ENCODE measurements around the gene BORCS5.
A peak's percentile ranks its signal among the peaks of the same experiment; 100 is the strongest.

Gene BORCS5

DNA sequence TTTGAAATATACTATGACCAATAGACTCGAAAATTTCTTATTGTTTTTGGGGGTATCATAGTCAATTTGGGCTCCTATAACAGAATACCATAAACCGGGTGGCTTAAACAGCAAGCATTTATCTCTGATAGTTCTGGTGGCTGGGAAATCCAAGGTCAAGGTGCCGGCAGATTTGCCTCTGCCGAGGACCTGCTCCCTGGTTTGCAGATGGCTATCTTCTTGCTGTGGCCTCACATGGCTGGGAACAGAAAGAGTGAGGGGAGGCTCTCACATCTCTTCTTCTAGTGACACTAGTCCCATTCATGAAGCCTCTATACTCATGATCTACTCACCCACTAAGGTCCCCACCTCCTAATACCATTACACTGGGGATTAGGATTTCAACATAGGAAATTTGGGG lies 70.7 kb downstream of the BORCS5 start:
- no peak overlapping the region for H3K27ac Mint-ChIP-seq
- H3K4me3 Mint-ChIP-seq: peak overlapping the region in 1 of 2 donors; percentile 30
- H3K4me1 Mint-ChIP-seq: peaks cover 64% of the 10 kb centered on the region
- DNase-seq (no peak), ATAC-seq (no peak)
- peaks cover 17 to 18% of the 10 kb centered on the region in 2 donors for H3K9me3 Mint-ChIP-seq
- H3K27me3 Mint-ChIP-seq: no peaks in the 10 kb centered on the region

DNA sequence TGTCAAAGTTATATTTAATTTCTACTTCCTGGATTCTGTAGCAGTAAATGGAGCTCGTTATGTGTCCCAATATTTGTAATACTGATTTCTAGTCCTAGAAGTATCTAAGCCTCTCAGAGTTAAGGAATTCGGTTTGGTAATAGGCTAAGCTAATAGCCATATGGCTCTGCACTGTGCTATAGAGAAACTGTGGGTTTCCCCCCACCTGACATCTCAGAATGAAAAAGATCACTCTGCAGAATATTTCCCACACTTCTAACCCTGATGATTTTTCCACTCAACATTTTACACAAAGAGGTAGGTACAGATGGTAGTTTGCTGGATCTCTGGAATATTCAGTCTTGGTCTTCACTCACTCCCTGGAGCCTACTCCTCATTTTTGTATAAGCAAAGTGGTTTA lies 71.2 kb downstream of the BORCS5 start:
- peaks cover 67% of the 10 kb centered on the region for H3K4me1 Mint-ChIP-seq
- H3K9me3 Mint-ChIP-seq: peaks cover 17 to 18% of the 10 kb centered on the region in 2 donors
- ATAC-seq (peak; percentile 54), DNase-seq (no peak)
- peak overlapping the region in 1 of 2 donors; percentile 42 for H3K27ac Mint-ChIP-seq
- H3K27me3 Mint-ChIP-seq: no peaks in the 10 kb centered on the region
- H3K4me3 Mint-ChIP-seq: peak overlapping the region in 1 of 2 donors; percentile 30

DNA sequence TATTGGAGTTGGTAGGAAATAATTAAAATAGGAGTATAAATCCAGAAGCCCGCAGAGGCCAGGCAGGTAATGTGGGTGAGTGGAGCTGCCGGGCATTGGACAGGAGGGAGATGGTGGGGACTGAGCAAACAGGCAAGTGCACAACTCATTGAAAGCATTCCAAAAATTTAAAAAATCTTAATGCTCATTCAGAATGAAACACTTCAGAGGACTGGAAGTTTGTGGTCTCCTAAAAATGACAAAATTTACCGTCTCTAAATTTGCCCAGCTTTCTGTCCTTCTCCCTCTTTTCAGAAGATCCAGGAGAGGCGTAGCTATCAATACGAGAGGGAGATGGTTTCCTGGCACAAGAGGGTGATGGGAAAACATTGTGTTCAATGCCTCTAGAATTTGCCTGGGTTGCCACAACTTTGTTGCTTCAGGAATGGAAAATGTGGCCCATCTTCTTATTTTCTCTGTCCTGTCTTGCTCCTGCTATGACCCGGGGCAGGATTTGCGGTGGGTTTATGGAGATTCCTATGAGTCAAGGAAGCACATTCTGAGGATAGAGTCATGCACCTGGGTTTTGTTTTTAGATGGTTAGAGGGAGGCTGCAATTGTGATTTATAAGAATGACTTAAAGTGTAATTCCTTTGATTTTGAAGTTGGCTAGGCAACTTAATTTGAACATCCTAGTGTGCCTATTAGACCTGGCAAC lies 72.2 kb downstream of the BORCS5 start:
- DNase-seq: no peak
- peaks cover 68% of the 10 kb centered on the region for H3K4me1 Mint-ChIP-seq
- no peak for ATAC-seq
- no peaks in the 10 kb centered on the region for H3K27me3 Mint-ChIP-seq
- H3K4me3 Mint-ChIP-seq: peak overlapping the region in 1 of 2 donors; percentile 3
- no peak overlapping the region for H3K27ac Mint-ChIP-seq
- H3K9me3 Mint-ChIP-seq: peaks cover 8% of the 10 kb centered on the region in 2 donors

GRCh38 chr12:12432364-12432763 lies 75.5 kb downstream of the BORCS5 start:
- Mint-ChIP-seq H3K27ac (no peak overlapping the region), H3K4me1 (peaks cover 45% of the 10 kb centered on the region)

DNA sequence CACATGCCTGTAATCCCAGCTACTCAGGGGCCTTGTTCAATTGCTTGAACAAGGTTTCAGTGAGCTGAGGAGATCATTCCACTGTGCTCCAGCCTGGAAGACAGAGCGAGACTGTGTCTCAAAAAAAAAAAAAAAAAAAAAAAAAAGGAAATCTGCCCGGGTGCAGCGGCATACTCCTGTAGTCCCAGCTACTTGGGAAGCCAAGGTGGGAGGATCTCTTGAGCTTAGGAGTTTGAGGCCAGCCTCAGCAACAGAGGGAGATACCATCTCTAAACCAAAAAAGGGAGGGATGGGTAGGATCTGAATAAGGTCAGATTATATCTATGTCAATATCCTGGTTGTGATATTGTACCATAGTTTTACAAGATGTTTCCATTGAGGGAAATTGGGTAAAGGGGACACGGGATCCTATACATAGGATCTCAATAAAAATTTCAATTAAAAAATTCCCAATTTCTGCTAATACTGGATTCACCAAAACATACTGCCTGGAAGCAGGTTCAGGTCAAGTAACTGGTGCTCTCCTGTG lies 76.4 kb downstream of the BORCS5 start:
- peaks cover 8 to 10% of the 10 kb centered on the region in 2 donors for H3K9me3 Mint-ChIP-seq
- no peak for ATAC-seq
- H3K27ac Mint-ChIP-seq: no peak overlapping the region
- no peak for DNase-seq
- no peaks in the 10 kb centered on the region for H3K27me3 Mint-ChIP-seq
- peaks cover 36% of the 10 kb centered on the region for H3K4me1 Mint-ChIP-seq
- no peak overlapping the region for H3K4me3 Mint-ChIP-seq

More at GRCh38 chr12:12432364-12432763, 75.5 kb downstream of the BORCS5 start:
- peaks cover 6% of the 10 kb centered on the region in 2 donors for H3K9me3 Mint-ChIP-seq
- ATAC-seq: no peak
- DNase-seq: no peak
- H3K27me3 Mint-ChIP-seq: no peaks in the 10 kb centered on the region
- H3K4me3 Mint-ChIP-seq: no peak overlapping the region

- Mint-ChIP-seq H3K9me3 (peaks cover 8 to 10% of the 10 kb centered on the region in 2 donors), H3K4me1 (peaks cover 44% of the 10 kb centered on the region), H3K4me3 (no peak overlapping the region), H3K27me3 (no peaks in the 10 kb centered on the region), H3K27ac (no peak overlapping the region)
- DNase-seq (no peak), ATAC-seq (no peak)
Measured at GRCh38 chr12:12436831-12437345, 80.0 kb downstream of the BORCS5 start.

GRCh38 chr12:12439636-12440035 lies 82.8 kb downstream of the BORCS5 start:
- Mint-ChIP-seq H3K4me1 (peaks cover 57% of the 10 kb centered on the region), H3K27me3 (no peaks in the 10 kb centered on the region), H3K9me3 (peaks cover 8 to 10% of the 10 kb centered on the region in 2 donors), H3K4me3 (peak overlapping the region in 1 of 2 donors; percentile 53), H3K27ac (peak overlapping the region in 1 of 2 donors; percentile 99)
- ATAC-seq (peak; percentile 85), DNase-seq (peak in 1 of 2 donors; percentile 80)

DNA sequence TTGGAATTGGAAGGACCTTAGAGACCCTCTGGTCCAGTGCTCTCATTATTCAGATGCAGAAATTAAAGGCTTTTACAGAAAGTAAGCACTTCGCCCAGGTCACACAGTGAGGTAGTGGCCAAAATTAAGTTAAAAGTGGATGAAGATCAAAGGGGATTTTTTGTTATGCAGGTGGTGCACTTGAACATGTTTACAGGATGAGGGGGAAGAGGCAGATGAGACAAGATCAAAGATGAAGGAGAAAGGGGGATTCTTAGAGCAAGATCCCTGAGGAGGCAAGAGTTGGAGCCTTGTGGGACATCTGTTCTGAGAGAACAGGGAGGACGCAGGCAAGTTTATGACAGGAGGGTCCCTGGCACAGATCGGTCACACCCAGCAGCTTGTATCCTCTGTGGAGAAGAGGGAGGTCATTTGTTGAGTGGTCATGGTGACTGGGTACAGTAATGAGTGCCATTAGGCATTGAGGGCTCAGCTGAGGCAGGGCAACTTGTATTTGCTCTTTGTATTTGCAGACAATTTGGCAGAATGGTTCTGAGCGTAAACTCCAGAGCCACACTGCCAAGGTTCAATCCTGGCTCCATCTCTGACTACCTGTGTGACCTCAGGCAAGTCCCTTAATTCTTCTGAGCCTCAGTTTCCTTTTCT lies 84.0 kb downstream of the BORCS5 start:
- no peak for ATAC-seq
- peaks cover 8 to 10% of the 10 kb centered on the region in 2 donors for H3K9me3 Mint-ChIP-seq
- peak overlapping the region; percentile 16 to 53 for H3K4me3 Mint-ChIP-seq
- peaks cover 57% of the 10 kb centered on the region for H3K4me1 Mint-ChIP-seq
- peak overlapping the region; percentile 98 to 99 for H3K27ac Mint-ChIP-seq
- no peaks in the 10 kb centered on the region for H3K27me3 Mint-ChIP-seq
- DNase-seq: no peak

- DNase-seq: no peak
- ATAC-seq: no peak
- H3K9me3 Mint-ChIP-seq: peaks cover 8 to 10% of the 10 kb centered on the region in 2 donors
- peak overlapping the region; percentile 42 to 61 for H3K4me3 Mint-ChIP-seq
- peaks cover 57% of the 10 kb centered on the region for H3K4me1 Mint-ChIP-seq
- H3K27ac Mint-ChIP-seq: peak overlapping the region; percentile 98 to 99
- H3K27me3 Mint-ChIP-seq: no peaks in the 10 kb centered on the region
Measured at GRCh38 chr12:12441429-12441807, 84.5 kb downstream of the BORCS5 start.

DNA sequence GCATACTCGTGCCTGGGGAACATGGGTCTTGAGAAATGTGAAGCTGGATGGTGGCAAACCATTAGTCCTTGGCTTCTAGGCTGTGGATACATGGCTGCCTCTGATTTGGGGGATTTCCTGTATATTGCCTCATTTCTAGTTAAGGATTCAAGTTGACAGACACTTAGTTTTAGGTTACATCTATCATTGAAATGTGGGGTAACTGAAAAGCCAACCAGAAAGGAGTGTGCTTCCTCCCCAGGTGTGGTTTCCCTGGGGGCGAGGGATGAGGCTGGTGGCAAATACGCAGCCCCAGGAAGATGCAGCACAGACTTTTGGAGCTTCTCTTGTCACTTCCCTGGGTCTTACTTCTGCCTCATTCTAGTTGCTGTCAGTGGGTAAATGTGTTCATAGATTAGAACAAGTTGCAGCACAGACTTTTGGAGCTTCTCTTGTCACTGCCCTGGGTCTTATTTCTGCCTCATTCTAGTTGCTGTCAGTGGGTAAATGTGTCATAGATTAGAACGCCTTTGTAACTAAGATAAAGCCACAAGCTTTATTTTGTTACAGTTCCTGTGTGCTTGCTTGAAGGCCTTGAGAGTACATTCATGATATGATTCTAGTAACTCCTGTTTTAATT lies 85.1 kb downstream of the BORCS5 start:
- ATAC-seq (peak; percentile 83), DNase-seq (peak; percentile 55 to 76)
- peaks cover 58% of the 10 kb centered on the region for H3K4me1 Mint-ChIP-seq
- peaks cover 6 to 7% of the 10 kb centered on the region in 2 donors for H3K9me3 Mint-ChIP-seq
- H3K4me3 Mint-ChIP-seq: peak overlapping the region; percentile 42 to 61
- H3K27me3 Mint-ChIP-seq: no peaks in the 10 kb centered on the region
- peak overlapping the region; percentile 98 to 99 for H3K27ac Mint-ChIP-seq

DNA sequence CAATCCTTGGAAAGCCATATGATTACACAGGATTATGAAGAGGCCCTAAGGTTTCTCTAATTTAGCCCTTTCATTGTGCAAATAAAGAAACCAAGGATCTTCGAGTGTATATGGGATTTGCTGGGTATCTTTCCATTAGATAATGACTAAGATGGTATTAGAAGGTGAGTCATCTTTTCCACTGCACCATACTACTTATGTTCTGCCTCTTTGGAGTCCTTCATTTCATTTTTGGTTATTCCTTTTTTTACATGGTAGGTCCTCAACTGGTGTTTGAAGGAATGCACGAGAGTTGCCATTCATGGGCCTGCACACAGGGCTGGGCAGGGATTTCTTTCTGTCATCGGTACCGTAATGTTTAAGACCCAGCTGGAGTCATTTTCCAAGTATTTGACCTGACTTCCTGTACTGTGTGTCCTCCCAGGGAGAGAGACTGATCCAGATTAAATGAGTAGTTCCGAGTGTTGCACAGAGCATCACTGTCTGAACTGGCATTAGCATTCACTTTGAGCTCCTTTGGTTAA lies 85.7 kb downstream of the BORCS5 start:
- H3K9me3 Mint-ChIP-seq: peaks cover 0 to under 1% of the 10 kb centered on the region in 2 donors
- ATAC-seq (peak; percentile 7), DNase-seq (no peak)
- H3K27ac Mint-ChIP-seq: peak overlapping the region; percentile 98 to 99
- peaks cover 64% of the 10 kb centered on the region for H3K4me1 Mint-ChIP-seq
- peak overlapping the region; percentile 42 to 61 for H3K4me3 Mint-ChIP-seq
- H3K27me3 Mint-ChIP-seq: no peaks in the 10 kb centered on the region

DNA sequence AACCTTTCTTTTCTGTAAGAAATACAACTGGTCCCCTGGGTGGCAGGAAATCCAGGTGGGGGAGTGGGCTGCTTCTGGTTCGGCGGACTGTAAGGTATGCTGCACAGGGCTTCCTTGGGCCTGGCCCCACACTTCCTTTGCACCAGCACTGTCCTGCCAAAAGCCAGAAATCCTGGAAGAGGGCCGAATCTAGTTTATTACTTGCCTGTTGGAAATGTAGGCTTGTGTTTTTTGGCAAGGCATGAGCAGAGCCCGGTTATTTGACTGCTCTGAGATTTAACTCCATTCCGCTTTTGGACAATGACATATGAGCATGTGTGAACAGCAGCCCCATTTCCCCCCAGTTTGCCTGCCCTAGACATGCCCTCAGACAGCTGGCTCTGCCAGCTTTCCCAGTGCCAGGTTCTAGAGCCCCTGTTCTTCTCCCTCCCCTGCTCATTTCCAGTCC lies 86.6 kb downstream of the BORCS5 start:
- H3K27me3 Mint-ChIP-seq: no peaks in the 10 kb centered on the region
- H3K27ac Mint-ChIP-seq: peak overlapping the region in 1 of 2 donors; percentile 55
- H3K9me3 Mint-ChIP-seq: no peaks in the 10 kb centered on the region
- ATAC-seq (no peak), DNase-seq (no peak)
- H3K4me1 Mint-ChIP-seq: peaks cover 64% of the 10 kb centered on the region
- H3K4me3 Mint-ChIP-seq: no peak overlapping the region

DNA sequence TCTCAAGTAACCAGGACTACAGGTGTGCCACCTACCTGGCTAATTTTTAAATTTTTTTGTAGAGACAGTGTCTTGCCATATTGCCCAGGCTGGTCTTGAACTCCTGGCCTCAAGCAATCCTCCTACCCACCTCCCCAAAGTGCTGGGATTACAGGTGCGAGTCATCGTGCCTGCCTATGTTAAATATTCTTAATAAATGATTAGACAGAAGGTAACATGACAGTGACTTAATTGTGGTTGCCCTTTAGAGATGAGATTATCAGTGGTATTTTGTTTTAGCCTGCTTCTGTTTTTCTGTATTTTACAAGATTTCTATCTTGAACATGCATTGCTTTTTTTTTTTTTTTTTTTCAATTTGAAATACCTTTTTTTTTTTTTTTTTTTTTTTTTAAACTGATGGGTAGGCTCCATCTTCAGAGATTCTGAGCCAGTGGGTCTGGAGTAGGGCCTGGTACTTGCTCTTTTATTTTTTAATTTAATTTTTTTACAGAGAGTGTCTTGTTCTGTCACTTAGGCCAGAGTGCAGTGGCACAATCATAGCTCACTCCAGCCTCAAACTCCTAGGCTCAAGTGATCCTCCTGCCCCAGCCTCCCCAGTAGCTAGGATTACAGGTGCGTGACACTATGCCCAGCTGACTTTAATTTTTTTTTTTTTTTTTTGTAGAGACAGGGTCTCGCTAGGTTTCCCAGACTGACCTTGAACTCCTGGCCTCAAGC lies 88.4 kb downstream of the BORCS5 start:
- no peak for DNase-seq
- H3K4me3 Mint-ChIP-seq: no peak overlapping the region
- peaks cover 49% of the 10 kb centered on the region for H3K4me1 Mint-ChIP-seq
- H3K27ac Mint-ChIP-seq: peak overlapping the region in 1 of 2 donors; percentile 21
- no peaks in the 10 kb centered on the region for H3K27me3 Mint-ChIP-seq
- no peak for ATAC-seq
- no peaks in the 10 kb centered on the region for H3K9me3 Mint-ChIP-seq

DNA sequence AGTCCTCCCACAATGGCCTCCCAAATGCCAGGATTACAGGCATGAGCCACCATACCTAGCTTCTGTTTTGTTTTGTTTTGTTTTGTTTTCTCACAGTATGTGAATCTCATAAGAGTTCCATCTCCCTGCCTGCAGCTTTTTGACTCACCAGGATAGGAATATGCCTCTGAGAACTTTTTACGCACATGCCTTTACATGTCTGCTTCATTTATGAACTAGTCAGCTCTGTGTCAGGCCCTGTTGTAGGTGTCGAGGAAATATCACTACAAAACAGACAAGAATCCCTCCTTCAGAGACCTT lies 89.0 kb downstream of the BORCS5 start:
- no peak overlapping the region for H3K4me3 Mint-ChIP-seq
- no peaks in the 10 kb centered on the region for H3K27me3 Mint-ChIP-seq
- no peak for DNase-seq
- no peaks in the 10 kb centered on the region for H3K9me3 Mint-ChIP-seq
- no peak for ATAC-seq
- H3K4me1 Mint-ChIP-seq: peaks cover 43% of the 10 kb centered on the region
- no peak overlapping the region for H3K27ac Mint-ChIP-seq

- no peak overlapping the region for H3K27ac Mint-ChIP-seq
- ATAC-seq (no peak), DNase-seq (no peak)
- no peaks in the 10 kb centered on the region for H3K27me3 Mint-ChIP-seq
- peaks cover 34% of the 10 kb centered on the region for H3K4me1 Mint-ChIP-seq
- H3K4me3 Mint-ChIP-seq: no peak overlapping the region
- no peaks in the 10 kb centered on the region for H3K9me3 Mint-ChIP-seq
Measured at GRCh38 chr12:12446786-12447185, 89.9 kb downstream of the BORCS5 start.
